Mucosa of rectum (tissue), 2 donors: ENCODE measurements around the gene C22orf23.

ENCODE experiments used
- H3K27ac ChIP-seq, 2 donors: one replicate each; pipeline ENCODE4 v1.7.0; 2013; ENCODE audit warnings: inconsistent platforms in 2 of 2, low read depth in 2 of 2, low read length in 2 of 2
- H3K27me3 ChIP-seq, 2 donors: one replicate each; pipeline ENCODE4 v1.7.0; 2013; ENCODE audit warnings: low read length in 2 of 2; ENCODE audit not compliant: control insufficient read depth in 2 of 2, insufficient read depth in 2 of 2
- H3K36me3 ChIP-seq, 2 donors: one replicate each; pipeline ENCODE4 v1.7.0; 2013; ENCODE audit warnings: low read length in 2 of 2; ENCODE audit not compliant: control insufficient read depth in 2 of 2, insufficient read depth in 2 of 2
- H3K4me1 ChIP-seq, 2 donors: one replicate each; pipeline ENCODE4 v1.7.0; 2013; ENCODE audit warnings: low read length in 2 of 2, mild to moderate bottlenecking in 1 of 2; ENCODE audit not compliant: control insufficient read depth in 2 of 2, insufficient read depth in 2 of 2
- H3K4me3 ChIP-seq, 2 donors: one replicate each; pipeline ENCODE4 v1.7.0; 2013; ENCODE audit warnings: low read length in 2 of 2
- H3K9ac ChIP-seq, 2 donors: one replicate each; pipeline ENCODE4 v1.7.0; 2013; ENCODE audit warnings: low read length in 2 of 2, low read depth in 1 of 2, mild to moderate bottlenecking in 1 of 2
- H3K9me3 ChIP-seq, 2 donors: one replicate each; pipeline ENCODE4 v1.7.0; 2013; ENCODE audit warnings: low read length in 2 of 2; ENCODE audit not compliant: control insufficient read depth in 2 of 2
- donor health status: healthy.
- donor health status: Normal muscosa, but diverticular disease.

Gene C22orf23

GRCh38 chr22:37905534-37906363 is 47.7 kb downstream of the C22orf23 start, which contains the start of gene MICALL1:
Gene MICALL1, plus strand, starts transcription at chr22:37906297. Its CDS starts 126 bp downstream, at chr22:37906423.
- Histone ChIP-seq H3K9me3 (no peaks in the 10 kb centered on the region), H3K4me1 (peaks cover 9 to 16% of the 10 kb centered on the region in 2 donors), H3K4me3 (peak within 1 kb of the TSS; percentile 69 to 77), H3K27me3 (no peaks in the 10 kb centered on the region), H3K9ac (peak within 1 kb of the TSS; percentile 78 to 80), H3K27ac (peak within 1 kb of the TSS; percentile 68), H3K36me3 (peaks cover 0 to 3% of the 10 kb centered on the region in 2 donors)

GRCh38 chr22:37904572-37905533 is 48.5 kb downstream of the C22orf23 start:
- Histone ChIP-seq H3K9me3 (no peaks in the 10 kb centered on the region), H3K4me3 (peak overlapping the region in 1 of 2 donors; percentile 67)

GRCh38 chr22:37898441-37899181 is 54.8 kb downstream of the C22orf23 start:
- H3K9ac ChIP-seq, result no peak overlapping the region
- H3K36me3 ChIP-seq, result no peaks in the 10 kb centered on the region
- no peaks in the 10 kb centered on the region for H3K27me3 ChIP-seq
- H3K4me1 ChIP-seq, result peaks cover 8 to 10% of the 10 kb centered on the region in 2 donors
- no peak overlapping the region for H3K27ac ChIP-seq
- no peak overlapping the region for H3K4me3 ChIP-seq
- no peaks in the 10 kb centered on the region for H3K9me3 ChIP-seq

More at GRCh38 chr22:37904572-37905533, 48.5 kb downstream of the C22orf23 start:
- peaks cover 9 to 16% of the 10 kb centered on the region in 2 donors for H3K4me1 ChIP-seq
- no peaks in the 10 kb centered on the region for H3K36me3 ChIP-seq
- no peaks in the 10 kb centered on the region for H3K27me3 ChIP-seq
- H3K9ac ChIP-seq, result peak overlapping the region in 1 of 2 donors; percentile 64
- H3K27ac ChIP-seq, result peak overlapping the region; percentile 68

GRCh38 chr22:37897807-37898206 is 55.6 kb downstream of the C22orf23 start:
- no peak overlapping the region for H3K27ac ChIP-seq
- no peak overlapping the region for H3K9ac ChIP-seq
- no peak overlapping the region for H3K4me3 ChIP-seq

GRCh38 chr22:37896939-37897338 is 56.5 kb downstream of the C22orf23 start:
- no peak overlapping the region for H3K9ac ChIP-seq
- H3K36me3 ChIP-seq, result no peaks in the 10 kb centered on the region
- no peaks in the 10 kb centered on the region for H3K9me3 ChIP-seq
- H3K27ac ChIP-seq, result peak overlapping the region in 1 of 2 donors; percentile 83
- H3K27me3 ChIP-seq, result no peaks in the 10 kb centered on the region
- no peak overlapping the region for H3K4me3 ChIP-seq
- peaks cover 8 to 13% of the 10 kb centered on the region in 2 donors for H3K4me1 ChIP-seq

More at GRCh38 chr22:37897807-37898206, 55.6 kb downstream of the C22orf23 start:
- no peaks in the 10 kb centered on the region for H3K27me3 ChIP-seq
- no peaks in the 10 kb centered on the region for H3K9me3 ChIP-seq
- peaks cover 8 to 13% of the 10 kb centered on the region in 2 donors for H3K4me1 ChIP-seq
- H3K36me3 ChIP-seq, result no peaks in the 10 kb centered on the region

GRCh38 chr22:37896181-37896592 is 57.2 kb downstream of the C22orf23 start:
- H3K4me1 ChIP-seq, result peaks cover 8 to 13% of the 10 kb centered on the region in 2 donors

GRCh38 chr22:37894939-37895670 is 58.3 kb downstream of the C22orf23 start:
- Histone ChIP-seq H3K4me1 (peaks cover 8 to 13% of the 10 kb centered on the region in 2 donors), H3K9ac (no peak overlapping the region)

More at GRCh38 chr22:37896181-37896592, 57.2 kb downstream of the C22orf23 start:
- peak overlapping the region; percentile 62 to 83 for H3K27ac ChIP-seq
- H3K9ac ChIP-seq, result peak overlapping the region; percentile 2 to 26
- H3K36me3 ChIP-seq, result no peaks in the 10 kb centered on the region
- no peaks in the 10 kb centered on the region for H3K27me3 ChIP-seq
- H3K9me3 ChIP-seq, result no peaks in the 10 kb centered on the region
- no peak overlapping the region for H3K4me3 ChIP-seq

GRCh38 chr22:37893583-37893983 is 59.8 kb downstream of the C22orf23 start:
- Histone ChIP-seq H3K27ac (no peak overlapping the region), H3K36me3 (peaks cover 5 to 10% of the 10 kb centered on the region in 2 donors), H3K4me3 (no peak overlapping the region), H3K27me3 (no peaks in the 10 kb centered on the region), H3K4me1 (peaks cover 8 to 13% of the 10 kb centered on the region in 2 donors), H3K9me3 (no peaks in the 10 kb centered on the region), H3K9ac (no peak overlapping the region)

More at GRCh38 chr22:37894939-37895670, 58.3 kb downstream of the C22orf23 start:
- peaks cover 0 to 2% of the 10 kb centered on the region in 2 donors for H3K36me3 ChIP-seq
- no peaks in the 10 kb centered on the region for H3K27me3 ChIP-seq
- no peak overlapping the region for H3K27ac ChIP-seq
- no peaks in the 10 kb centered on the region for H3K9me3 ChIP-seq
- H3K4me3 ChIP-seq, result no peak overlapping the region
